Activated naive CD4-positive, alpha-beta T cell (primary cell): Measurements from ENCODE around the gene TDRD12.
A peak's percentile ranks its signal among the peaks of the same experiment; 100 is the strongest.

ENCODE experiments used
- DNase-seq, 4 experiments: peaks; one replicate each; lab custom pipeline; 2025; lab: John Stamatoyannopoulos, UW

TDRD12 gene, protein sequence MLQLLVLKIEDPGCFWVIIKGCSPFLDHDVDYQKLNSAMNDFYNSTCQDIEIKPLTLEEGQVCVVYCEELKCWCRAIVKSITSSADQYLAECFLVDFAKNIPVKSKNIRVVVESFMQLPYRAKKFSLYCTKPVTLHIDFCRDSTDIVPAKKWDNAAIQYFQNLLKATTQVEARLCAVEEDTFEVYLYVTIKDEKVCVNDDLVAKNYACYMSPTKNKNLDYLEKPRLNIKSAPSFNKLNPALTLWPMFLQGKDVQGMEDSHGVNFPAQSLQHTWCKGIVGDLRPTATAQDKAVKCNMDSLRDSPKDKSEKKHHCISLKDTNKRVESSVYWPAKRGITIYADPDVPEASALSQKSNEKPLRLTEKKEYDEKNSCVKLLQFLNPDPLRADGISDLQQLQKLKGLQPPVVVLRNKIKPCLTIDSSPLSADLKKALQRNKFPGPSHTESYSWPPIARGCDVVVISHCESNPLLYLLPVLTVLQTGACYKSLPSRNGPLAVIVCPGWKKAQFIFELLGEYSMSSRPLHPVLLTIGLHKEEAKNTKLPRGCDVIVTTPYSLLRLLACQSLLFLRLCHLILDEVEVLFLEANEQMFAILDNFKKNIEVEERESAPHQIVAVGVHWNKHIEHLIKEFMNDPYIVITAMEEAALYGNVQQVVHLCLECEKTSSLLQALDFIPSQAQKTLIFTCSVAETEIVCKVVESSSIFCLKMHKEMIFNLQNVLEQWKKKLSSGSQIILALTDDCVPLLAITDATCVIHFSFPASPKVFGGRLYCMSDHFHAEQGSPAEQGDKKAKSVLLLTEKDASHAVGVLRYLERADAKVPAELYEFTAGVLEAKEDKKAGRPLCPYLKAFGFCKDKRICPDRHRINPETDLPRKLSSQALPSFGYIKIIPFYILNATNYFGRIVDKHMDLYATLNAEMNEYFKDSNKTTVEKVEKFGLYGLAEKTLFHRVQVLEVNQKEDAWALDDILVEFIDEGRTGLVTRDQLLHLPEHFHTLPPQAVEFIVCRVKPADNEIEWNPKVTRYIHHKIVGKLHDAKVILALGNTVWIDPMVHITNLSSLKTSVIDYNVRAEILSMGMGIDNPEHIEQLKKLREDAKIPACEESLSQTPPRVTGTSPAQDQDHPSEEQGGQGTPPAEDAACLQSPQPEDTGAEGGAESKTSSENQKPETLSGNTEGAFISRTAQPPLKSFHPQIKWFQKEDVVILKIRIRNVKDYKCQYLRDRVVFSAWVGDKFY (N-terminal part only)

DNA sequence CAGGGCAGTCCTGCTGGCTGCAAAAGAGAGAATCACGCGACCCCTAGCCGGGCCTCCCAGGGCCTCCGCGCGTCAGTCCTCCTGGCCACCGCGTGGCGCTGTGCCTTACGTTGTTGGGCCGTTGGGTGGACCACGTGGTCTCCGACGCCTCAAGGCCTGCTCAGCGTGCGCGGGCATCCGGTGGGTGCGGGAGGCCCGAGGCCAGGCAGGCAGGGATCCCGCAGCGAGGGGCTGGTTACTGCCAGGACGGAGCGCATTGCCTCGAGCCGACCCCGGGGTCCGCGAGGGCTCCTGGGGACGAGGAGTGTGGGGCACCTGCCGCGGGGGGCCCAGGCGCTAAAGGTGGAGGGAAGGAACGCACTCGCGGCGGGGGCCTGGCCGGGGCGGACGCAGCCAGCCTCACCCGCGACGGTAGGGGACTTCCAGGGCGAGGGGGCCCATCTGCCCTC lies at the start of gene TDRD12:
TSS of gene TDRD12 (plus strand) at position 157 of the 449 bp plus-strand sequence. CDS start 306 bp downstream, outside the sequence.
- no peak for DNase-seq

DNA sequence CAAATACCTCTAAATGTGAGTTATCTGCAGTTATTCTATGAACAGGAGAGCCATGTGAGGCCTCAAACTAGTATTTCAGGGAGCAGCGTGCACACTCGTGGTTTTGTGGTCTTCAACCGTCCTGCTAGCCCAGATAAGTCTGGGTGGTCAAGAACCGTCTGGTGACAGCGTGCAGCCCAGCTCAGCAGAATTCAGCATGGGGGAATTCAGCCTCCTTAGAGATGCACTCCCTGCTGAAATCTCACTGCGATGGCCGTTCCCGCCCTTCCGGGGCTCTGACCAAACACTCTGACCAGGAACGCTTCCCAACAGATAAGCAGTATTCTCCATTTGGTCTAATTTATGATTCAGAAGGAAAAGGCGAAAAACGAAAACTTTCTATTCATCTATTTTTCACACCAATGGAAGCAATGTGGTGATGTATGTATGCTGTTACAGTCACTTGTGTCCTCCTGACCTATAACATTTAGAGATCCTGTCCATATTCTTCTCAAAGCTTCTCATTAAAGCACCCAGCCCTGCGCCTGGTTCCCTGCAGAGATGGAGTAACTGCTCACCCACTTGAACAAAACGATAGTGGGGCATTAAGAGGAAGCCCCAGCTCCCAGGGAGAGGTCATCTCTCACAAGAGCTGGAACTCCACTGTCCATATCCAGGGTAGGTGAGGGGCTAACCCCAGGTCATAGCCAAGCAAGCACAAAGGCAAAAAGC lies 47.5 kb upstream of the TDRD12 start:
- no peak for DNase-seq

DNA sequence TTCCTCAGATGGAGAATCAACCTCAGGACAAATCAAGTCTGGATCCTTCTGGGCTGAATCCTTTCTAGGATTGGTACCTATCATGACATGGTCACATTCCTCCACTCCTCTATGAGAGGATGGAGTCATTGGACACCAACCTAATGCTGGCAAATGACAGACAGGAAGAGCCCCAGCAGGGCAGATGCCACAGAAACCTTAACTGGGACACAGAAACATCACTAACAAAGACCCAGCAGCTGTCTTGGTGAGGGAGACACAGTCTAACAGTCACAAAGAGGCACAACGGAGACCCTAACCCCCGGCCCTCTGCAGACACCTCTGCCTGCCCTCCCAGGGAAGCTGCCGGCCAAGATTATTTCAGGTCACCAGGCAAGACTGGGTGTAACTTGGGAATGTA lies 46.7 kb upstream of the TDRD12 start:
- DNase-seq: no peak

DNA sequence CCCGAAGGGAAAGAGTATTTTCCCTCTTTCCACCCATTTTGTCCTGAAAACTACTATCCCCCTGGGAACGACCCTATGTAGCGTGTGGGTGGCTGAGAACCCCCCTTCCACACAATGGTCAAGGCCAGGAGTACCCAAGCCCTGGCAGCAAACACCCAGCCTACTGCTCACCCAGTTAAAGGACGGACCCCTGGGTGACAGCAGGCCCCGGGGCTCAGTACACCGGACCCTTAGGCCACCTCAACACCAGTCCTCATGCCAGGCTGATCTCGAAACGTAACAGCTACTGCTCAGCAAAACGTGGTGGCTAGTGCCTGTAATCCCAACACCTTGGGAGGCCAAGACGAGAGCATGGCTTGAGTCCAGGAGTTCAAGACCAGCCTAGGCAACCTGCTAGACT lies 46.0 kb upstream of the TDRD12 start:
- no peak for DNase-seq

DNA sequence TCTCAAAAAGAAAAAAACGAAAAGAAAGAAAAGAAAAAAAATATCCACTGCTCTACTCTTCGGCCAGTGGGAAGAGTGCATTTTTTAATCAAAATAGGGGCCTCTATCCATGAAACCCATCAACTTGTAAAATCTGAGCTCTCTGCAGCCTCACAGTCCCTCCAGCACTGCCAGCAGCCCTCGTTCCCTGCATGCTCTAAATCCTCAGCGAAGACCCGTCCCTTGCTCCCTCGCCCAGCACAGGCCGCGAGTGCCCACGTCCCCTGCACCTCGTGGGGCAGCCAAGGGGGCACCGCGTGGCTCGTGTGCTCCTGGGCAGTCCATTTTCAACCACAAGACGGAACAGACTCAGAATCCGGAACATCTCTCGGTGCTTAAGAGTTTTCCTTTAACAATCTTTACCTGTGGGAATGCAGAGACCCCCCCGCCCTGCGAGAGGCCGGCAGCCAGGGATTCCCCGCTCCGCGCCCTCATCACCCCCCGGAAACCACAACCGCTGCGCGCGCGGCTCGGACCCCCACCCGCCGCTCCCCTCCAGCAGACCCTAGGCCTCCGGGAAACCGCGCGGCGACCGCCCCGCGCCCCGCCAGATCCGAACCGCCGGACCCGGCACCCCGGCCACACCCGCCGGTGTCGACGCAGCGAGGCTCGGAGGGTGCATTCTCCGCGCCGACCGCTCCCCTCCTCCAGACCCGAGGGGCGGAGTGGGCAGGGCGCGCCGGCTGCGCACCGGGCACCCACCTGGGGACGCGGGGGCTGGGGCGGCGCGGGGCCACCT lies 45.2 kb upstream of the TDRD12 start:
- DNase-seq: no peak

DNA sequence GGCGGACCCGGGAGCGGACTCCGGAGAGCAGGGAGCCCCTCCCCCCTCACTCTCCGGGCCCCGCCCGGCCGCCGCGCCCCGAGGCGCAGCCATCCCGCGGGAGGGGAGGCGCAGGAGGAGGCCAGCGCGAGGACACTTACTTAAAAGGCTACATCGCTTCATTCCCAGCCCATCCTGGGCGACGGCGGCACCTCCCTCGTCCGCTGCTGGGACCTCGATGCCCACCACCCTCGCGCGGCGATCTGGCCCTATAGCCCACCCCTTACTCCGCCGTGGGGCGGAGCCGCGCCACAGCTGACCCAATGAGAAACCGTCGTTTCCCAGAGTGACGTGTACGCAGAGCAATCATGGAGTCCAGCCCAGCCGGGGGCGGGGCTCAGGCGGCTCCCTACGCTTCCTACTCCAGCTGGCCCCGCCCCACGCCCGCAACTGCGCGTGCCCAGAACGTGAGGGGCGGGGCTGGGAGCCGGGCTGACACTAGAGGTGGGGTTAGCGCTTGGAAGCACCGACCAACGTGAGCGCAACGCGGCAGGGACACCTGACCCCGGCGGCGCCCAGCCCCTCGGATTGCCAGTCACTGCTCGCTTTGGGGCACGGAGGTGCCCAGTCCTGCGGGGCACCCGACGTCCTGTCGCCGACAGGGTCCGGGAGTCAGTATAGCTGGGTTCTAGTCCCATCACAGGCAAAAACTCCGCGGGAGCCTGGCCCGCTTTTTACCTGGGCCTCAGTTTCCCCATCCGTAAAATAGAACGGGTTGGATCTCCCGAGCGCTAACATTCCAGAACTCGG lies 44.4 kb upstream of the TDRD12 start, which contains the start of gene ANKRD27:
TSS of gene ANKRD27 (minus strand) at position 250 of the 789 bp plus-strand sequence. CDS start 16,165 bp downstream, outside the sequence.
- peak; percentile 89 to 98 (median 96) for DNase-seq

DNA sequence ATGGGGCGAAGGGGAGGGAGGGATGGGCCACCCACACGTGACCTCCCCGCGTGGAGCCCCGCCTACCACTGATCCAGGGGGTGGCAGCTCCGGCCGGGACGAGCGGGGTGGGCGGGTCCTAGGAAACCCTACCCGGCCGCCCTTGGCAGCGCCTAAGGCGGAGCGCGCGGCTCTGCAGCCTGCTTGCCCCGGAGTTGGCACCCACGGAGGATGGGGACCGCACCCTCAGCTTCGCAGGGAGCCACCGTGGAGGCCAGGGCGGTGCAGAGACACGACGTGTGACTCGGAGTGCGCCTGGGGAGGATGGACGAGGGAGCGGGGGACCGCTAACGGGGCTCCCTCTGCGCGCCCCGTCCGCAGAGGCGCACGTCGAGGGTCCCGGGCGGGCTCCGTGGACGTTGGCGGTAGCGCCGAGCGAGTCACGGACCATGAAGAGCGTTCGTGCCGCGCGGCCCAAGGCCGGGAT lies 43.8 kb upstream of the TDRD12 start, which contains the start of gene RGS9BP:
TSS of gene RGS9BP (plus strand) at position 129 of the 466 bp plus-strand sequence. CDS start 416 bp downstream, outside the sequence.
- peak in 2 of 4 experiments; percentile 25 to 36 for DNase-seq

DNA sequence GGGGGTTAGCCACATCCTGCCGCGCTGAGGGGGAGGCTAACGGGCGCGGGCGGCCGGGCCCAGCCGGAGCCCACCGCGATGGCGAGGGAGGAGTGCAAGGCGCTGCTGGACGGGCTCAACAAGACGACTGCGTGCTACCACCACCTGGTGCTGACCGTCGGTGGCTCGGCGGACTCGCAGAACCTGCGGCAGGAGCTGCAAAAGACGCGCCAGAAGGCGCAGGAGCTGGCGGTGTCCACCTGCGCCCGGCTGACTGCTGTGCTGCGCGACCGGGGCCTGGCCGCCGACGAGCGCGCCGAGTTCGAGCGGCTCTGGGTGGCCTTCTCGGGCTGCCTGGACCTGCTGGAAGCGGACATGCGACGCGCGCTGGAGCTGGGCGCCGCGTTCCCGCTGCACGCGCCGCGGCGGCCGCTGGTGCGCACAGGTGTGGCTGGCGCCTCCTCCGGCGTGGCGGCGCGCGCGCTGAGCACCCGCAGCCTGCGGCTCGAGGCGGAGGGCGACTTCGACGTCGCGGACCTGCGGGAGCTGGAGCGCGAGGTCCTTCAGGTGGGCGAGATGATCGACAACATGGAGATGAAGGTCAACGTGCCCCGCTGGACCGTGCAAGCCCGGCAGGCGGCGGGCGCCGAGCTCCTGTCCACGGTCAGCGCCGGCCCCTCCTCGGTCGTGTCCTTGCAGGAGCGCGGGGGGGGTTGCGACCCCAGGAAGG lies 43.2 kb upstream of the TDRD12 start:
- peak in 1 of 4 experiments; percentile 16 for DNase-seq

DNA sequence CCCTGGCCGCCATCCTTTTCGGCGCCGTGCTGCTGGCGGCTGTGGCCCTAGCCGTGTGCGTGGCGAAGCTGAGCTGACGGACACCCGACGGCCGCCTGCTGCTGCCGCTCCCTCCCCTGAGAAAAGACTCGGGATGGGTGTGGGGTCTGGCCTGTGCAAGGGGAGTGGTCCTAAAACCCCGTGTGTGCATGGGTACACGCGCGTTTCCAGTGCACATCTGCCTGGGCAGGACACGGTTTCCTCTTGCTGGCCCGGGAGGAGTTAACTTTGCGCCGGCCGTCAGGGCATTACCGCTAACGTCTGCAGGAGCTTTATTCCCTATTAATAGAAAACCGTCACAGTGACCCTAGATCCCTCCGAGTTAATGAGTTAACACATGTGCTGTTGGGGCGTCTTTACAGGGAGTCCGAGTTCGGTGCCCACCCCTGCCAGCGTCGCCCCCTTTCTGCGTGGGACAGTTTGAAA lies 42.6 kb upstream of the TDRD12 start:
- no peak for DNase-seq

DNA sequence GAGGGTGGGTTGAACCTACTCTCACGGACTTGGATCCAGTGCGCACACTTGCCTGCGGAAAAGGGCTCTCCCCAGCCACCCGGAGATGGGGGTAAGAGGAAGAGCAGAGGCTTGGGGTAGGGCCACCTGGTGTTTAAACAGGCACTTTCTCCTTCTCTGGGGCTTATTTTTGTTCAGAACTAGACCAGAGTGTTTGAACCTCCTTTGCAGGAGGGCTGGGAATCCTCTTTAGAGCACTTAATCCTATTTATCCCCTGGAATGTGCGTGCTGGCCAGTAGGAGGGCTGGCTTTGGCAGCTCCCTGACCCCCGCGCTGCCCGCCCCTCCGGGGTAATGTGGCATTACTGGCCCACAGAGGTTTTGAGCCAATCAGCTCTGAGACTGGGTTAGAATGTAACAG lies 41.9 kb upstream of the TDRD12 start:
- DNase-seq: no peak

DNA sequence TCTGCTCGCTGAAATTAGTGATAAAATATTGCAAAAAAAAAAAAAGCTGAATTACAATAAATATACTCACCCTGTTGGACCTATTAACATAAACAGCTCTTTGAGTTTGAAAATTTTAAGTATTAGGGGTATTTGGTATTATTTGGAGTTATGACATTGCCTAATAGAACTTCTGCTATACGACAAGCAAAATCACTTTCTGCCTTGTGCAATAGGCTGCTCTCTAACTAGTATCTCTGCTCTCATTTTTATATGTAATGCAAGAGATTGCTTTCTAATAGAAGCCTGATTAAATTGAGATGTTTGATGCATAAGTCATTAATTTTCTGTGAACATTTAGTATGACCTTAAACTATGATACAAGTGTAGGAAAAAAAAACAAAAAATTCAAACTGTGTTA lies 38.6 kb upstream of the TDRD12 start:
- no peak for DNase-seq

DNA sequence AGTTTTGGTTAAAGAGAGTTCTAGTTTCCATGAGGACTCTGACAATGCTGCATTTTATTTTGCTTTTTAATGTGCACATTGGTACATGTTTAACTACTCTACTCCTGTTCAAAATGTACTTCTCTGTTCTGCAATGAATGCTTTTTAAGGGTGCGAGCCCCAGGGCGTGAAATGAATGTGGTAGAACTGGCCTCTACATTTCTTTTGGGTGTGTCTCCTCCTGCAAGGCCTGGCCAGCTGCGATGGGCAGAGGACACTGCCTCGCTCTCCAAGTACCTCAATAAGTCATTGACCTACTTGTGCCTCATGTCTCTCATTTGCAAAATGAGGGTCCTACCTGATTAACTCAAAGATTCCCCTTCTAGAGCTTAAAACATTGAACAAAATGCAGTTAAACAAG lies 37.2 kb upstream of the TDRD12 start:
- DNase-seq: no peak

DNA sequence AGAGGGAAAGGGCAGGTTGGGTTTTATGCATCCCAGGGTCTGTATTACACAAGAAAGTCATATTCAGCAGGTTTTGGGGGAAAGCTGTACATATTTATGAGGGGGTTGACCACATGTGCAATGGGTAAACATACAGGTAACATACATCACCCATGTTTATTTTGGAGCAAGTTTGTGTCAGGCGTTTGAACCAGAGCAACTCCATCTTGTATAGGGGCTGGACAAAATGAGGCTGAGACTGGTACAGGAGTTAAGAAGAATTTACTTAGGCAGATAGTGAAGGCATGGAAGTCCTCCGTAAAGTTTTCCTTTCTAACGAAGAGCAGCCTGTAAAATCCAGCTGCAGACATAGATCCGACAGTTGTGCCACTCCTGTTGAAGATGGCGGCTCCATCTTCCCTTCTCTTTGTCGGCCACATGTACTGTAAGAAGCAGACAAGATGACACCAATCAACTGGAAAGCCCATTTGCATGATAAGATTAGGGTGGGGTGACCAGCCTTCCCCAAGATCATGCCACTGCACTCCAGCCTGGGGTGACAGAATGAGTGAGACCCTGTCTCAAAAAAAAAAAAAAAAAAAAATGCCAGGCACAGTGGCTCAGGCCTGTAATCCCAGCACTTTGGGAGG lies 32.6 kb upstream of the TDRD12 start:
- DNase-seq: no peak

DNA sequence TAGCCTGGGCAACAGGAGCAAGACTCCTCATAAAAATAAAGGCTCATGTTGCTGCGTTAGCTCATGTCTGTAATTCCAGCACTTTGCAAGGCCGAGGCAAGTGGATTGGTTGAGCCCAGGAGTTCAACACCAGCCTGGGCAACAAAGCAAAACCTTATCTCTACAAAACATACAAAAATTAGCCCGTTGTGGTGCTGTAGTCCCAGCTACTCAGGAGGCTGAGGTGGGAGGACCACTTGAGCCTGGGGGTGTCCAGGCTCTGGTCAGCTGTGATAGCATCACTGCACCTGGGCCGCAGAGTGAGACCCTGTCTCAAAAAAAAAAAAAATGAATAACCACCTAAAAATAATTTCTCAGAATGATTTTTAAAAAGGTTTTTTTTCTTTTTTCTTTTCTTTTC lies 31.9 kb upstream of the TDRD12 start:
- no peak for DNase-seq

DNA sequence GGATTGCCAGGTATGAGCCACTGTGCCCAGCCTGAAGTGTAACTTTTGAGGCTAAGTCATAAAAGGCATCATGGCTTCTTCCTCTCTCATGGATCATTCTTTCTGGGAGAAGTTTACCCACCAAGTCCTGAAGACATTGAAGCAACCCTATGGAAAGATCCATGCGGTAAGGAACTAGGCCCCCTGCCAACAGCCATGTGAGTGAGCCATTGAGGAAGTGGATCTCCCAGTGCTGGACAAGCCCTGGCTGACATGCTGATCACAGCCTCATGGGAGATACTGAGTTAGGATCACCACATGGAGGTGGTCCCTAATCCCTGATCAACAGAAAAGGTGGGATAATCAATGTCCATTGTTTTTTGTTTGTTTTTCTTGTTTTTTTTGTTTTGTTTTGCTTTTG lies 31.3 kb upstream of the TDRD12 start:
- DNase-seq: no peak

DNA sequence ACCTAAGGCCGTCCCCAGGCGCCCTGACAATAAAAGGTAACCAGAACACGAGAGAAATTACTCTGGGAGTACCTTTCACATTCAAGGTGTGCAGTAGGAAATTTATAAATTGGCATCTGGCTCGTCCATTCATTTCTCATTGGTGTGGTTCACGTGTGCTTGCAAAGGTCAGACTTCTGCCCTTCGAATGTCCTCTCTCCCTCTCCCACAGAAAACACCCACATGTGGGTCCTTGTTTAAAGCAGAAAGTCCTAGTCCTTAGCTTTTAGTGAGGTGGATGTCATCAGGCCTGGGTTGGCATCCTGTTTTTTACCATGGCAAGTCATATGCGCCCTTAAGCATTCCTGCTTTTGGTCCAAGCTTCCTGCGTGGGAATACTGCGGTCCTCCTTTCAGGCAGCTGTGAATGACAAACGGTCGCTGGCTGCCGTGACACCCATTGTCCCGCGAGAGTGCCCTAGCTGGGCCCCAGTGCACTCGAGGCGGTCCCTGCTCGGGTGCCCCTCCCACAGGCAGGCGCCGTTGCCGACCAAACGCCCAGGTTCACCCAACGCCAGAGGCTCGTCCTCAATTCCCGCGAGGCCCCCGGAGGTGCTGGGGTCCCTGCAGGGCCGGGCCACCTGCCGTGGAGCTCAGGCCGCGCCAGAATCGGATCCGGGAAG lies 28.1 kb upstream of the TDRD12 start, which contains the start of gene NUDT19:
TSS of gene NUDT19 (plus strand) at position 531 of the 661 bp plus-strand sequence. CDS start 140 bp downstream, outside the sequence.
- DNase-seq: peak; percentile 45 to 71 (median 50)

DNA sequence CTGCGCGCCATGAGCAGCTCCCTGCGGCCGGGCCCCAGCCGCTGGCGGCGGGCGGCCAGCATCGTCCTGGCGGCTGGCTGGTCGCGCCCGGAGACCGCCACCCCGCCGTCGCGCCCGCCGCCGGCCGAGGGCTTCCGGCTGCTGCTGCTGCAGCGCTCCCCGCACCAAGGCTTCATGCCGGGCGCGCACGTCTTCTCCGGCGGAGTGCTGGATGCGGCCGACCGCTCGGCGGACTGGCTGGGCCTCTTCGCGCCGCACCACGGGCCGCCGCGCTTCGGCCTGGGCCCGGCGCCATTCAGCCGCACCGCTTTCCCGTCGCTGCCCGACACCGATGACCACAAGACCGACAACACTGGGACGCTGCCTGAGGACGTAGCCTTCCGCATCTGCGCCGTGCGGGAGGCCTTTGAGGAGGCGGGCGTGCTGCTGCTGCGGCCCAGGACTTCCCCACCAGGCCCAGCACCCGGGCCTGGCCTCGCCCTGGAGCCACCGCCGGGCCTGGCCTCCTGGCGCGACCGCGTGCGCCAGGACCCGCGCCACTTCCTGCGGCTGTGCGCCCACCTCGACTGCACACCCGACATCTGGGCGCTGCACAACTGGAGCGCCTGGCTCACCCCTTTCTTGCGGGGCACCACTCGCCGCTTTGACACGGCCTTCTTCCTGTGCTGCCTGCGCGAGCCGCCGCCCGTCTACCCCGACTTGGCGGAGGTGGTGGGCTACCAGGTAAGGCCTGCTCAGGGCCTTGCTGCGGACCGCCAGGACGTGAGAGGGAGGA lies 27.4 kb upstream of the TDRD12 start:
- peak in 2 of 4 experiments; percentile 28 to 29 for DNase-seq
